Measurements from ENCODE around the gene SYNGR2. TPM values are rescaled to one million over a fixed set of nuclear protein-coding genes. Genes with fewer than 3 reads are reported as not detected.

Gene SYNGR2
- total and polyA plus RNA-seq, 2 of the 8 experiments (the other 6 are each of a cell fraction or from before 2014, with no cell fraction given): 50.0 to 139 TPM

GRCh38 chr17:78179372-78179771 lies 11.0 kb downstream of the SYNGR2 start:
- H3K27ac ChIP-seq (ENCODE audit: low read depth, low read length): no peak overlapping the region

More at GRCh38 chr17:78179372-78179771, 11.0 kb downstream of the SYNGR2 start:
- H3K4me1 ChIP-seq (replicated peaks in 1 of 4; ENCODE audit: control insufficient read depth in 3 of 4, insufficient read depth in 4 of 4, low read length in 3 of 4): peaks cover 0 to 3% (median under 1%) of the 10 kb centered on the region in 4 experiments; a peak in 5 of 7 replicates
- no peaks in the 10 kb centered on the region for H3K23me2 ChIP-seq (ENCODE audit: low read depth, low read length)
- no peak for DNase-seq (ENCODE audit: low read depth in 1 of 2, low spot score in 2 of 2)
- H2AK5ac ChIP-seq (ENCODE audit: low read depth, low read length): no peak overlapping the region
- no peak overlapping the region for H2BK5ac ChIP-seq (ENCODE audit: low read depth, low read length)
- no peak overlapping the region for H2BK120ac ChIP-seq (replicated peaks; ENCODE audit: low read depth, low read length)
- no peak overlapping the region for H3K9ac ChIP-seq (replicated peaks in 1 of 4; ENCODE audit: extremely low read depth in 1 of 4, low read depth in 3 of 4, low read length in 3 of 4)
- ChIA-PET CTCF (ENCODE audit: partially characterized antibody) (interaction anchor here (0.6 to 10.0 kb wide), 4 partner anchors 7 to 130 kb away, joined by 3 to 87 read pairs (median 40); partner anchors contain the start of genes AFMID and TK1), POLR2A (ENCODE audit: partially characterized antibody) (interaction anchor here (0.8 to 1.9 kb wide), 2 partner anchors 10 to 11 kb away, joined by 3 to 8 read pairs; no protein-coding TSS in a partner anchor)
- H3K36me3 ChIP-seq (ENCODE audit: control insufficient read depth in 2 of 4, insufficient read depth in 4 of 4, low read length in 3 of 4): peaks cover 25 to 76% (median 52%) of the 10 kb centered on the region in 4 experiments
- H3K4ac ChIP-seq (replicated peaks; ENCODE audit: insufficient read length, low read depth, low read length): no peak overlapping the region
- no peak overlapping the region for H2BK20ac ChIP-seq (ENCODE audit: low read length)
- H4K91ac ChIP-seq (replicated peaks; ENCODE audit: insufficient read length, low read length): no peak overlapping the region
- H2BK12ac ChIP-seq (ENCODE audit: low read depth, low read length): no peak overlapping the region
- no peaks in the 10 kb centered on the region for H3K27me3 ChIP-seq (replicated peaks in 1 of 4; ENCODE audit: control insufficient read depth in 3 of 4, extremely low read depth in 1 of 4, insufficient read depth in 3 of 4, low read length in 3 of 4)
- no peak overlapping the region for H2AFZ ChIP-seq (ENCODE audit: low read length)
- no peak overlapping the region for H3K18ac ChIP-seq (ENCODE audit: extremely low read depth, low read length)
- H3K23ac ChIP-seq (ENCODE audit: insufficient read length): no peak overlapping the region
- H4K20me1 ChIP-seq (replicated peaks in 1 of 2; ENCODE audit: control insufficient read depth in 1 of 2, insufficient read depth in 2 of 2, low read length in 2 of 2): peaks cover 8 to 16% of the 10 kb centered on the region in 2 experiments
- no peak overlapping the region for H4K8ac ChIP-seq (ENCODE audit: extremely low read depth, insufficient read depth, low read length)
- no peak overlapping the region for H2BK15ac ChIP-seq (ENCODE audit: low read length)
- TF ChIP-seq POLR2A (IDR thresholded peaks at IDR 0.05; ENCODE audit: control extremely low read depth in 1 of 2, low read depth in 2 of 2, low read length in 2 of 2) (0 out of 3 replicates have a peak, but pooled peaks of 1 of the 2 experiments have one; percentile 39), HDAC2 (IDR thresholded peaks at IDR 0.05; ENCODE audit: borderline replicate concordance in 1 of 2, low read depth in 2 of 2, low read length in 2 of 2) (no peak)
- H4K5ac ChIP-seq (ENCODE audit: insufficient read length, low read depth, low read length): no peak overlapping the region
- WGBS, 2 experiments (ENCODE audit: extremely low coverage in 1 of 2, insufficient coverage in 1 of 2, insufficient read length in 1 of 2, insufficient replicate concordance in 2 of 2, low coverage in 1 of 2, low lambda C conversion rate in 2 of 2, missing lambda C conversion rate in 1 of 2): 95% methylated on average over 17 of the region's 17 CpGs; no CpG with 5 or more reads in 1 of the 2 experiments
- no peak overlapping the region for H3K14ac ChIP-seq (ENCODE audit: insufficient read length)
- no peak overlapping the region for H3K4me2 ChIP-seq (ENCODE audit: insufficient read depth in 1 of 2, low read depth in 2 of 2, low read length in 2 of 2)
- FAIRE-seq: no peak
- no peak overlapping the region for H3K56ac ChIP-seq (replicated peaks; ENCODE audit: insufficient read length, low read depth, low read length)
- H3K4me3 ChIP-seq (ENCODE audit: extremely low read depth in 1 of 4, insufficient read depth in 2 of 4, low read depth in 3 of 4, low read length in 4 of 4): no peak overlapping the region
- H3K9me3 ChIP-seq (ENCODE audit: insufficient read depth in 2 of 2, low read depth in 1 of 2, low read length in 1 of 2): no peaks in the 10 kb centered on the region
- H3K79me2 ChIP-seq (ENCODE audit: control insufficient read depth in 1 of 2, insufficient read depth in 2 of 2, low read length in 2 of 2): peaks cover 0 to 4% of the 10 kb centered on the region in 2 experiments; a peak in 1 of 4 replicates
- H3K79me1 ChIP-seq (ENCODE audit: low read depth, low read length): peaks cover 3% of the 10 kb centered on the region; the same call in 1 of the 2 replicates

Measured in H1 (cell line).